Measurements from ENCODE around the gene EPN3.

Gene EPN3

DNA sequence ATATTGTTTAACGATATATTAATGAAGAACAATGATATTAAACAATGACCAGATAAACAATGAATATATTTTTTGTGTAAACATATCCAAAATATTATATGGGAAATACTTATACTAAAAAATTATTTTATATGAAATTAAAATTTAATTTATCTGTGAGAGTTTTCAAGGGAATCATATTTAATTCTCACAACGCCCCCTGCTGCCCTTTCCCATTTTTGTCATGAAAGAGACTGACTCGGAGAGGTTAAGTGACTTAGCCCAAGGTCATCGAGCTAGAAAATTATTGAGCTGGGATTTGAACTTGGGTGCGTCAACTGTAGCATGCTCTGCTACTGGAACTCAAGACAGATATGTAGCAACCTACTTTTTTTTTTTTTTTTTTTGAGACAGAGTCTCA is 31.5 kb upstream of the EPN3 start:
- no peak for DNase-seq (ENCODE audit: low spot score in 2 of 2)
- H3K27me3 Mint-ChIP-seq: peaks cover 2% of the 10 kb centered on the region
- no peak for ATAC-seq (ENCODE audit: low read depth)
- H3K9me3 Mint-ChIP-seq: no peaks in the 10 kb centered on the region
- H3K36me3 Mint-ChIP-seq: no peaks in the 10 kb centered on the region
- no peak overlapping the region for H3K4me3 Mint-ChIP-seq
- H3K4me1 Mint-ChIP-seq: no peaks in the 10 kb centered on the region
- H3K27ac Mint-ChIP-seq: no peak overlapping the region

- H3K4me1 Mint-ChIP-seq: no peaks in the 10 kb centered on the region
- no peaks in the 10 kb centered on the region for H3K9me3 Mint-ChIP-seq
- H3K36me3 Mint-ChIP-seq: no peaks in the 10 kb centered on the region
- no peak for DNase-seq (ENCODE audit: low spot score in 2 of 2)
- no peak overlapping the region for H3K4me3 Mint-ChIP-seq
- peaks cover 2% of the 10 kb centered on the region for H3K27me3 Mint-ChIP-seq
- no peak for ATAC-seq (ENCODE audit: low read depth)
- no peak overlapping the region for H3K27ac Mint-ChIP-seq
Measured at GRCh38 chr17:50502301-50502990, 30.1 kb upstream of the EPN3 start.

GRCh38 chr17:50505591-50506130 is 26.9 kb upstream of the EPN3 start:
- H3K27ac Mint-ChIP-seq: no peak overlapping the region
- H3K36me3 Mint-ChIP-seq: no peaks in the 10 kb centered on the region
- no peak overlapping the region for H3K4me3 Mint-ChIP-seq
- DNase-seq (ENCODE audit: low spot score in 2 of 2) (no peak), ATAC-seq (ENCODE audit: low read depth) (no peak)
- peaks cover 7% of the 10 kb centered on the region for H3K4me1 Mint-ChIP-seq
- H3K27me3 Mint-ChIP-seq: peaks cover 2% of the 10 kb centered on the region
- no peaks in the 10 kb centered on the region for H3K9me3 Mint-ChIP-seq

GRCh38 chr17:50506298-50506697 is 26.2 kb upstream of the EPN3 start:
- Mint-ChIP-seq H3K4me3 (no peak overlapping the region), H3K9me3 (no peaks in the 10 kb centered on the region)

DNA sequence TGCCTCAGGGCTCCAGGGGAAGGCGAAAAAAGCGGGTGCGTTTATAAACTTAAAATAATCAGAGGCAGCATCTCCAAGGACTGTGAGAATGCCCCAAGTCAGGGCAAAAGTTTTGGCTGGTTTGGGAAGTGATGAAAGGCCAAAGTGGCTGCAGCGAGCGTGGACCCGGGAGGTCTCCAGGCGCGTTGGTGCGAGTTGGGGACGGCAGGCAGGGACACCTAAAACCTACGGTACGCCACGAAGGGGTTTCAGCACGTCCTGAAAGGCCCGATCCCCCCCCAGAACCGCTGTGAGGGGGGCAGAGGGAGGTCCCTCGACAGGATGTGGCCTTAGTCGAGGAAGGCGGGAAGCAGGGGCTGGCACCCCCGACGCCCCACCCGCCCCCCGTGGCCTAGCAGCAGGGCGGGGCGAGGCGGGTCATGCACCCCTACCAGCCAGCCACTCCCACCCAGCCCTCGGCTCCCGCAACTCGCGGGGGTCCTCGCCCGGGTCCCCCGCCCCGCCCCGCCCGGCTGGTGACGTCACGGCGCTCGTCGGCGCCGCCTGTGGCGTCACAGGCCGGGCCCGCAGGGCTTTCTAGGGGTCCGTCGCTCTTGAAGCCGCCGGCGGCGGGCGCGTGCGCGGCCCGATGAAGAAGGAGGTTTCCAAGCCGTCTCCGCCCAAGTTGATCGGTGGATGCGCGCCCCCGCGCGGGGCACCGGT is 24.5 kb upstream of the EPN3 start, which contains the start of gene MYCBPAP:
Gene MYCBPAP, plus strand, starts transcription at position 569 of the 702 bp plus-strand sequence. CDS start 236 bp downstream, outside the sequence.
- Mint-ChIP-seq H3K4me3 (peak within 1 kb of the TSS; percentile 88), H3K27me3 (peaks cover 9% of the 10 kb centered on the region), H3K27ac (peak within 1 kb of the TSS; percentile 77), H3K4me1 (peaks cover 12% of the 10 kb centered on the region), H3K36me3 (no peaks in the 10 kb centered on the region), H3K9me3 (no peaks in the 10 kb centered on the region)
- ATAC-seq (ENCODE audit: low read depth) (peak; percentile 88), DNase-seq (ENCODE audit: low spot score in 2 of 2) (peak; percentile 71)

More at GRCh38 chr17:50506298-50506697, 26.2 kb upstream of the EPN3 start:
- no peak for DNase-seq (ENCODE audit: low spot score in 2 of 2)
- ATAC-seq (ENCODE audit: low read depth): no peak
- no peaks in the 10 kb centered on the region for H3K36me3 Mint-ChIP-seq
- no peak overlapping the region for H3K27ac Mint-ChIP-seq
- peaks cover 2% of the 10 kb centered on the region for H3K27me3 Mint-ChIP-seq
- peaks cover 7% of the 10 kb centered on the region for H3K4me1 Mint-ChIP-seq

DNA sequence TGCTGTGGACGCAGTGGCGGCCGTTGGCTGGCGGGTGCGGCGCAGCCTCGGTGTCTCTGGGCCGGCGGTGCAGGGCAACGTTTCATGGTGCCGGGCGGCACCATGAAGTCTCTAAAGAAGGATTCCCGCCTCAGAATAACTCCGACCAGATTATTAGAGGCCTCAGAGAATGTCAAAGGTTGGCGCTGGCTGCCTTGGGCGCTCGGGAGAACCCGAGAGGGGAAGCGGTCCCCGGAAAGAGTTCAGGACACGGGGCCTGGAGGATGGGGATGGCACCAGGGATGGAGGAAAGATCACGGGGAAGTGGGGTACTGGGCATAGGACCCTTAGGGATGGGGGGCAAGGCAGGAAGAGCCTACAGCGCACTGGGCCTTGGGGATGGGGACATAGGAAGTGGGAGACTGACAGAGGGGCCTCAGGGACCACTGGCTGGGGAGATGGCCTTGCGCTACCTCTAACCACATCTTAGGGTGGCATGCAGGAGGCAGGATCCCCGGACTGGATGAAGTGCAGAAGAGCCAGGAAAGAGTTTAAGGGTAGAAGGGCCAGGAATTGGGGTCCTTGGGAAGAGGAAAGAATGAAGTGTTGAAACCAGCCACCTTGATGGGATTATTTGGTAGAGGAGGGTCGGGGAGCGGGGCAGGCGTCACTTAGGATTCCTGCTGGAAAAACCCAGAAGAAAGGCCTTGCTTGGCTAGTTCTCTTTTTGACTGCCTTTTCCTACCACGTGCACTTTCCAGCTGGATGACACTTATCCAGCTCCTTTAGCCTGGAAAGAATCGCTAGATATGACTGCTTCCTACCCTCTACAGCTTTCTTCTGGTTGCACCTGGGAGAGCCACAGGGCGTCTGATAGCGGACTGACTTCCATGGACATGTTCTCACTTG is 23.7 kb upstream of the EPN3 start:
- H3K27me3 Mint-ChIP-seq: peaks cover 7% of the 10 kb centered on the region
- peak overlapping the region; percentile 88 for H3K4me3 Mint-ChIP-seq
- H3K27ac Mint-ChIP-seq: no peak overlapping the region
- ATAC-seq (ENCODE audit: low read depth) (no peak), DNase-seq (ENCODE audit: low spot score in 2 of 2) (no peak)
- H3K36me3 Mint-ChIP-seq: no peaks in the 10 kb centered on the region
- peaks cover 12% of the 10 kb centered on the region for H3K4me1 Mint-ChIP-seq
- H3K9me3 Mint-ChIP-seq: no peaks in the 10 kb centered on the region

DNA sequence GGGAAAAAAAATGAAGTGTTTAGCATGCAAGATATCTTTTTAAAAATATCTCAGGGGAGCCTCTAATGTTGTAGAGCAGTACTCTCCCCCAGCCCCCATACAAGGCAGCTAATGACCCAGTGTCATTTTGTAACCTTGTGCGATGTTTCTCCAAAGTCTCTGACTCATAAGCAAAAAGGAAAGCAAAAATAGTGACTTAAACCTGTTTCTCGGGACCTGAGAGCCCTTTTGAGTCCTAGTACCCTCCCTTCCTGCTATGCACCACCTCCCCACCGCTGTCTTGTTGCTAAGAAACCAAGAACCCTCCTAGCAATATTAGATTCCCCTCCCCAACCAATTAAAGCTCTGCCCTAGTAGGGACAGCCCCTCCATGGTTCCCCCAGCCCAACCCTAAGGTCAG is 21.5 kb upstream of the EPN3 start:
- peak; percentile 21 for ATAC-seq (ENCODE audit: low read depth)
- Mint-ChIP-seq H3K4me1 (peaks cover 12% of the 10 kb centered on the region), H3K27ac (no peak overlapping the region), H3K4me3 (no peak overlapping the region), H3K36me3 (no peaks in the 10 kb centered on the region), H3K27me3 (peaks cover 7% of the 10 kb centered on the region), H3K9me3 (no peaks in the 10 kb centered on the region)
- DNase-seq (ENCODE audit: low spot score in 2 of 2): no peak

DNA sequence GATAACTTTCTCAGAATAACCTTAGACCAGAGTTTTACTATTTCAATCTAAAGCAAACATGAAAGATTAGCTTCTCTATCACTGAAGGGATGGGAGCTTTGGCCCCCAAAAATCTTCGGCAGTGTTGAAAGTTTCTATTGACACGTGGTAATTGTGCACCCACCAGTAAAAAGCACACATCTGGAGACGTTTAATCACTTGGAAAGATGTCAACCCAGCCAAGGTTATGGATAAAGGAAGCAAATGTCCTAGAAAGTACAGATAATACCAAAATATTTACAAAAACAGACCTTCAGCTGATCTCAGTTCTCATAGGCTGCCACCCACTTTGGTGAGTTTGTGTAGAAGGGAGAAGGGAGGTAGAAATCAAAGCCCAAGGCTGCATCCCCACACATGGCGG is 19.0 kb upstream of the EPN3 start:
- Mint-ChIP-seq H3K9me3 (no peaks in the 10 kb centered on the region), H3K4me3 (no peak overlapping the region), H3K27ac (no peak overlapping the region), H3K4me1 (peaks cover 10% of the 10 kb centered on the region), H3K27me3 (peaks cover 7% of the 10 kb centered on the region), H3K36me3 (no peaks in the 10 kb centered on the region)
- DNase-seq (ENCODE audit: low spot score in 2 of 2): no peak
- ATAC-seq (ENCODE audit: low read depth): no peak

GRCh38 chr17:50514388-50514787 is 18.1 kb upstream of the EPN3 start:
- Mint-ChIP-seq H3K4me3 (no peak overlapping the region), H3K27me3 (peaks cover 7% of the 10 kb centered on the region), H3K4me1 (peaks cover 5% of the 10 kb centered on the region), H3K36me3 (no peaks in the 10 kb centered on the region), H3K27ac (no peak overlapping the region), H3K9me3 (no peaks in the 10 kb centered on the region)
- ATAC-seq (ENCODE audit: low read depth): no peak
- DNase-seq (ENCODE audit: low spot score in 2 of 2): no peak

- peaks cover 7% of the 10 kb centered on the region for H3K27me3 Mint-ChIP-seq
- peaks cover 5% of the 10 kb centered on the region for H3K4me1 Mint-ChIP-seq
- no peak overlapping the region for H3K4me3 Mint-ChIP-seq
- ATAC-seq (ENCODE audit: low read depth): no peak
- no peaks in the 10 kb centered on the region for H3K9me3 Mint-ChIP-seq
- no peaks in the 10 kb centered on the region for H3K36me3 Mint-ChIP-seq
- DNase-seq (ENCODE audit: low spot score in 2 of 2): no peak
- no peak overlapping the region for H3K27ac Mint-ChIP-seq
Measured at GRCh38 chr17:50514936-50515702, 17.4 kb upstream of the EPN3 start.

GRCh38 chr17:50517011-50517410 is 15.5 kb upstream of the EPN3 start:
- Mint-ChIP-seq H3K4me1 (no peaks in the 10 kb centered on the region), H3K27me3 (peaks cover 5% of the 10 kb centered on the region), H3K9me3 (no peaks in the 10 kb centered on the region), H3K36me3 (no peaks in the 10 kb centered on the region), H3K27ac (no peak overlapping the region), H3K4me3 (no peak overlapping the region)
- ATAC-seq (ENCODE audit: low read depth): no peak
- no peak for DNase-seq (ENCODE audit: low spot score in 2 of 2)

DNA sequence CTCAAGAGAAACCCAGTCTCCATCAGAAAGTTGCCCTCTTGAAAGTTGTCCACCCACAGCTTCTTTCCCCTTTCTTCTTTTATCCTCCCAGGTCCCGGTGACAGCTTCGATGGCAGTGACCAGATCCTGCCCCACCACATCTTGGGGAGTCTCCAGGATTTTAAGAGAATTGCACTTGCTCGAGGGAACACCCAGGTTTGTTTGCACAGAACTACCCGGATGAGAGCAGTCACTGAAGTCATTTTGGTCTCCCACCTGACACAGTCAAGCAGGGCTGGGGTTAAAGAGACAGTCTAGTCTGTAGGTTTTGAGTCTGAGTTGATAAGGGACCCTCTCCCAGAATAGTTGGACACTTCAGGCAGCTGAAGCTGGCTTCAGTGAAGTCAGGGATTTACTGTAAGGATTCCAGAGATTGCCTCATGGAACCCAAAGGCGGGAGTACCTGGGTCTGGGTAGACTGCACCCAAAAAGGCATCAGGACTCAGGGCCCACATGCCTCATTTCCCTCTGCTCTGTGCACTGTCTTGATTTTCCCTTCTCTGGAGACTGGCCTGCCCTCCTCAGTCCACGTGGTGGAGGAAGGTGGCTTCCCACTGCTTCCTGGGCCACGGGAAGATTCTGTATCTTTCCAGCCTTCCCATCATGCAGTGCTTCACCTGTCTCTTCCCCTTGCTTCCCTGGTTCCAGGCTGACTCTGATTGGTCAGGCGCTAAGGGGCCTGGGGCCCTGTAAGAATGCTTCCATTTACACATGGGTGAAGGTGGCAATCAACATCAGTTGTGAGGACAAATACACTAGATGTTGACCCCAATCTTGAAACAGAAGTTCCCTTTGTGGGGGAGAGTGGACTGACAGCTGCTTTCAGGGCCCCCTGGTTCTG is 14.8 kb upstream of the EPN3 start:
- Mint-ChIP-seq H3K27me3 (peaks cover 1% of the 10 kb centered on the region), H3K27ac (no peak overlapping the region), H3K4me1 (no peaks in the 10 kb centered on the region), H3K9me3 (no peaks in the 10 kb centered on the region), H3K36me3 (no peaks in the 10 kb centered on the region), H3K4me3 (no peak overlapping the region)
- DNase-seq (ENCODE audit: low spot score in 2 of 2) (no peak), ATAC-seq (ENCODE audit: low read depth) (no peak)
